WTC11 (cell line): ENCODE results near the gene PNCK. TPM values are rescaled to one million over a fixed set of nuclear protein-coding genes. Genes with fewer than 3 reads are reported as not detected.

ENCODE experiments used
- ATAC-seq: fragments of 200-7000 bp; cut with Tn5 transposase; 2 replicates; pipeline ENCODE4 v1.10.0; 2021; ENCODE audit warnings: mild to moderate bottlenecking, moderate library complexity
- CTCF ChIA-PET: fragments of 300-600 bp; sonication (Branson Sonifier 250); formaldehyde crosslinking; loops from one replicate; lab custom pipeline; 2021; ENCODE audit warnings: antibody characterized with exemption; lab: Charles Lee
- POLR2A ChIA-PET: fragments of 350-600 bp; sonication (Branson Sonifier 250); formaldehyde crosslinking; loops from one replicate; lab custom pipeline; 2021; ENCODE audit warnings: antibody characterized with exemption; lab: Charles Lee
- DNase-seq: peaks from one replicate; pipeline ENCODE4 v3.0.0; 2021; ENCODE audit warnings: low spot score
- H3K27ac Mint-ChIP-seq: 2 replicates; pipeline ENCODE4 v1.8.0; 2021; ENCODE audit warnings: mixed read lengths
- H3K27me3 Mint-ChIP-seq: 2 replicates; pipeline ENCODE4 v1.8.0; 2021; ENCODE audit warnings: low read depth, mild to moderate bottlenecking, moderate library complexity, mixed read lengths
- H3K36me3 Mint-ChIP-seq: 2 replicates; pipeline ENCODE4 v1.8.0; 2021; ENCODE audit warnings: mixed read lengths
- H3K4me1 Mint-ChIP-seq: 2 replicates; pipeline ENCODE4 v1.8.0; 2022; ENCODE audit warnings: mixed read lengths
- H3K4me3 Mint-ChIP-seq: 2 replicates; pipeline ENCODE4 v1.8.0; 2021; ENCODE audit warnings: mild to moderate bottlenecking, moderate library complexity, mixed read lengths
- H3K9me3 Mint-ChIP-seq: 2 replicates; pipeline ENCODE4 v1.8.0; 2021; ENCODE audit warnings: mixed read lengths
- CREB1 ChIP-seq: sonication (generic); formaldehyde crosslinking; IDR thresholded peaks from 2 replicates; pipeline ENCODE4 v1.8.0; 2023; ENCODE audit warnings: mild to moderate bottlenecking, missing genetic modification reagents
- EMX1 ChIP-seq: fragments of 250-450 bp; sonication (Bioruptor Pico); IDR thresholded peaks from 2 replicates; pipeline ENCODE4 v1.8.0; 2021; ENCODE audit warnings: mild to moderate bottlenecking
- GRHL2 ChIP-seq: fragments of 250-450 bp; sonication (Bioruptor Pico); IDR thresholded peaks from 2 replicates; pipeline ENCODE4 v1.8.0; 2022; ENCODE audit warnings: mild to moderate bottlenecking, moderate library complexity; ENCODE audit not compliant: insufficient replicate concordance, severe bottlenecking
- IRF2 ChIP-seq: sonication (generic); formaldehyde crosslinking; IDR thresholded peaks from 2 replicates; pipeline ENCODE4 v1.8.0; 2022; ENCODE audit warnings: low read depth, missing genetic modification reagents, borderline replicate concordance
- NFATC4 ChIP-seq: fragments of 250-450 bp; sonication (Bioruptor Pico); IDR thresholded peaks from 2 replicates; pipeline ENCODE4 v1.9.0; 2021; ENCODE audit warnings: mild to moderate bottlenecking
- NR2C2 ChIP-seq: sonication (generic); formaldehyde crosslinking; IDR thresholded peaks from 2 replicates; pipeline ENCODE4 v1.8.0; 2022; ENCODE audit warnings: mild to moderate bottlenecking, missing genetic modification reagents
- OVOL2 ChIP-seq: fragments of 250-450 bp; sonication (Bioruptor Pico); IDR thresholded peaks from 2 replicates; pipeline ENCODE4 v1.9.0; 2021; ENCODE audit warnings: mild to moderate bottlenecking, borderline replicate concordance
- RELA ChIP-seq: sonication (generic); formaldehyde crosslinking; IDR thresholded peaks from 2 replicates; pipeline ENCODE4 v1.8.1; 2022; ENCODE audit warnings: missing genetic modification reagents, mild to moderate bottlenecking, borderline replicate concordance
- SMAD3 ChIP-seq: sonication (generic); formaldehyde crosslinking; IDR thresholded peaks from 2 replicates; pipeline ENCODE4 v1.8.0; 2022; ENCODE audit warnings: missing genetic modification reagents, mild to moderate bottlenecking, borderline replicate concordance
- SP1 ChIP-seq: sonication (generic); formaldehyde crosslinking; conservative IDR thresholded peaks from 2 replicates; pipeline ENCODE4 v1.8.1; 2022; ENCODE audit warnings: missing genetic modification reagents
- TP53 ChIP-seq: sonication (generic); formaldehyde crosslinking; IDR thresholded peaks from 2 replicates; pipeline ENCODE4 v1.8.1; 2023; ENCODE audit warnings: mild to moderate bottlenecking, missing genetic modification reagents
- ZNF232 ChIP-seq: sonication (generic); formaldehyde crosslinking; IDR thresholded peaks from 2 replicates; pipeline ENCODE4 v1.8.0; 2022; ENCODE audit warnings: mild to moderate bottlenecking, missing genetic modification reagents
- ZNF671 ChIP-seq: fragments of 250-450 bp; sonication (Bioruptor Pico); IDR thresholded peaks from 2 replicates; pipeline ENCODE4 v1.8.0; 2021; ENCODE audit warnings: mild to moderate bottlenecking
- total RNA-seq: library from RNA; stranded (reverse); gene quantifications from 3 replicates; pipeline ENCODE4 v1.2.3, GENCODE V29; 2021
- TF ChIP-seq, protein P1 (sequence below): sonication (generic); formaldehyde crosslinking; IDR thresholded peaks from 2 replicates; pipeline ENCODE4 v1.8.1; 2023; ENCODE audit warnings: mild to moderate bottlenecking, missing genetic modification reagents
- TF ChIP-seq, protein P2 (sequence below): sonication (generic); formaldehyde crosslinking; IDR thresholded peaks from 2 replicates; pipeline ENCODE4 v1.8.1; 2022; ENCODE audit warnings: mild to moderate bottlenecking, missing genetic modification reagents, moderate library complexity, borderline replicate concordance
- TF ChIP-seq, protein P3 (sequence below): sonication (generic); formaldehyde crosslinking; IDR thresholded peaks from 2 replicates; pipeline ENCODE4 v1.8.1; 2023; ENCODE audit warnings: mild to moderate bottlenecking, moderate library complexity, missing genetic modification reagents
- TF ChIP-seq, protein P4 (sequence below): sonication (generic); formaldehyde crosslinking; IDR thresholded peaks from 2 replicates; pipeline ENCODE4 v1.8.0; 2022; ENCODE audit warnings: mild to moderate bottlenecking, missing genetic modification reagents
- TF ChIP-seq, protein P5 (sequence below): sonication (generic); formaldehyde crosslinking; IDR thresholded peaks from 2 replicates; pipeline ENCODE4 v1.8.0; 2023; ENCODE audit warnings: missing genetic modification reagents, mild to moderate bottlenecking, borderline replicate concordance
- TF ChIP-seq, protein P6 (sequence below): sonication (generic); formaldehyde crosslinking; IDR thresholded peaks from 2 replicates; pipeline ENCODE4 v1.8.1; 2022; ENCODE audit warnings: low read depth, mild to moderate bottlenecking, moderate library complexity, missing genetic modification reagents, borderline replicate concordance

The PNCK gene
- total RNA-seq, 1 experiment from 2014 or later, result 8.6 TPM

DNA sequence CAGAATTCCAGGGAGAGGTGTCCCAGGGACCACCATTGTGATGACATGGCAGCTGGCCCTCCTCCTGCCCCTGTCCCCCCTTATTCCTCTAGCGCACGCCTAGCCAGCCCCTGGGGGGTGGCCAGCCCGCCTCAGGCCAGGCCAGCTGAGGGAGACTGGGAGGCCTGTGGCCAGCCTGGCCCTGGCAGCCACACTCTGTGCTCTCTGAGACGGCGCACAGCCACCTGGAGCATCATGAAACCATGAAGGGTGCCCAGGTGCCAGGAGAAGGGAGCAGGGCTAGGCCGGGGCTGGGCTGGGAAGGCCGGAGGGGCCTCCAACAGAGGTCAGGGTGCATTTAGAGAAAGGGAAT is 41.0 kb downstream of the PNCK start:
- H3K27ac Mint-ChIP-seq, result no peak overlapping the region
- H3K36me3 Mint-ChIP-seq, result no peaks in the 10 kb centered on the region
- H3K4me3 Mint-ChIP-seq, result no peak overlapping the region
- no peaks in the 10 kb centered on the region; the same call in 1 of the 2 replicates for H3K27me3 Mint-ChIP-seq
- POLR2A ChIA-PET, result no interaction called here
- no peaks in the 10 kb centered on the region for H3K4me1 Mint-ChIP-seq
- no peak for ATAC-seq
- CTCF ChIA-PET, result interaction anchor here (1.2 kb wide), 1 partner anchor 9 kb away, joined by 4 read pairs; no protein-coding TSS in a partner anchor
- peaks cover 4% of the 10 kb centered on the region; the same call in 1 of the 2 replicates for H3K9me3 Mint-ChIP-seq
- DNase-seq, result no peak
- TF ChIP-seq SP1 (no peak), ZNF671 (CRISPR knock-in tag) (no peak), RELA (CRISPR knock-in tag) (no peak), EMX1 (no peak), CREB1 (no peak), NR2C2 (CRISPR knock-in tag) (no peak), GRHL2 (no peak)
- TF ChIP-seq, protein P1, sequence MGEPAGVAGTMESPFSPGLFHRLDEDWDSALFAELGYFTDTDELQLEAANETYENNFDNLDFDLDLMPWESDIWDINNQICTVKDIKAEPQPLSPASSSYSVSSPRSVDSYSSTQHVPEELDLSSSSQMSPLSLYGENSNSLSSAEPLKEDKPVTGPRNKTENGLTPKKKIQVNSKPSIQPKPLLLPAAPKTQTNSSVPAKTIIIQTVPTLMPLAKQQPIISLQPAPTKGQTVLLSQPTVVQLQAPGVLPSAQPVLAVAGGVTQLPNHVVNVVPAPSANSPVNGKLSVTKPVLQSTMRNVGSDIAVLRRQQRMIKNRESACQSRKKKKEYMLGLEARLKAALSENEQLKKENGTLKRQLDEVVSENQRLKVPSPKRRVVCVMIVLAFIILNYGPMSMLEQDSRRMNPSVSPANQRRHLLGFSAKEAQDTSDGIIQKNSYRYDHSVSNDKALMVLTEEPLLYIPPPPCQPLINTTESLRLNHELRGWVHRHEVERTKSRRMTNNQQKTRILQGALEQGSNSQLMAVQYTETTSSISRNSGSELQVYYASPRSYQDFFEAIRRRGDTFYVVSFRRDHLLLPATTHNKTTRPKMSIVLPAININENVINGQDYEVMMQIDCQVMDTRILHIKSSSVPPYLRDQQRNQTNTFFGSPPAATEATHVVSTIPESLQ (CRISPR knock-in tag), result no peak
- TF ChIP-seq, protein P2, sequence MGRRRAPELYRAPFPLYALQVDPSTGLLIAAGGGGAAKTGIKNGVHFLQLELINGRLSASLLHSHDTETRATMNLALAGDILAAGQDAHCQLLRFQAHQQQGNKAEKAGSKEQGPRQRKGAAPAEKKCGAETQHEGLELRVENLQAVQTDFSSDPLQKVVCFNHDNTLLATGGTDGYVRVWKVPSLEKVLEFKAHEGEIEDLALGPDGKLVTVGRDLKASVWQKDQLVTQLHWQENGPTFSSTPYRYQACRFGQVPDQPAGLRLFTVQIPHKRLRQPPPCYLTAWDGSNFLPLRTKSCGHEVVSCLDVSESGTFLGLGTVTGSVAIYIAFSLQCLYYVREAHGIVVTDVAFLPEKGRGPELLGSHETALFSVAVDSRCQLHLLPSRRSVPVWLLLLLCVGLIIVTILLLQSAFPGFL (CRISPR knock-in tag), result no peak

DNA sequence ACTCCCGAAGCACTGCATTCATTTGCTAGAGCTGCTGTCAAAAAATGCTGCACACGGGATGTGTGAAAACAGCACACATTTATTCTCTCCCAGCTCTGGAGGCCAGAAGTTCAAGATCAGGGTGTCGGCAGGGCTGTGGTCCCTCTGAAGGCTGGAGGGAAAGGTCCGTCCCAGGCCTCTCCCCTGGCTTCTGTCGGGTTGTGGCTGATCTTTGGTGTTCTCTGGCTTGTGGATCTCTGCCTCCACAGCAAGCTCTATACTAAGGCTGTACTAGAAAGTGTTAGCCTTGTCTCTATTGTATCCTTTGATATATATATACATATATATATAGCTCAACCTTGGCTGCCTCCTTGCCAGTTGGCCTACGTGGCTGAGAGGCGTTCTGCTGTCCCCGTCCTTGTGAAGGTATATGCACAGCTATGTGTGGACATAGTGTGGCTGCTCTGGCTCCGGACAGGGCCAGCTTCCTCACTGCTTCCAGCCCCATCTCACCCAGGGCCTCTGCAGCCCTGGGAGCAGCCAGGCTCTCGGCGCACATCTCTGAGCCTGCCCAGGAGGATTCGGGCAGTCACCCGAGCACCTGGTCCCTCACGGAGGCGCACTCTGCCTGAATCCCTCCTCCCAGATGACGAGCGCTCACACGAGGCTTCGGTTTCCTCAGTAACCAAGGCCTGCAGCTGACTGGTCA is 41.6 kb downstream of the PNCK start:
- DNase-seq, result no peak
- ChIA-PET POLR2A (no interaction called here), CTCF (interaction anchor here (1.2 to 3.3 kb wide), 2 partner anchors 9 to 12 kb away, joined by 4 to 20 read pairs; no protein-coding TSS in a partner anchor)
- ATAC-seq, result no peak
- Mint-ChIP-seq H3K4me3 (no peak overlapping the region), H3K4me1 (no peaks in the 10 kb centered on the region), H3K9me3 (peaks cover 4% of the 10 kb centered on the region; the same call in 1 of the 2 replicates), H3K27me3 (no peaks in the 10 kb centered on the region; the same call in 1 of the 2 replicates), H3K27ac (no peak overlapping the region), H3K36me3 (no peaks in the 10 kb centered on the region)
- TF ChIP-seq, protein P3, sequence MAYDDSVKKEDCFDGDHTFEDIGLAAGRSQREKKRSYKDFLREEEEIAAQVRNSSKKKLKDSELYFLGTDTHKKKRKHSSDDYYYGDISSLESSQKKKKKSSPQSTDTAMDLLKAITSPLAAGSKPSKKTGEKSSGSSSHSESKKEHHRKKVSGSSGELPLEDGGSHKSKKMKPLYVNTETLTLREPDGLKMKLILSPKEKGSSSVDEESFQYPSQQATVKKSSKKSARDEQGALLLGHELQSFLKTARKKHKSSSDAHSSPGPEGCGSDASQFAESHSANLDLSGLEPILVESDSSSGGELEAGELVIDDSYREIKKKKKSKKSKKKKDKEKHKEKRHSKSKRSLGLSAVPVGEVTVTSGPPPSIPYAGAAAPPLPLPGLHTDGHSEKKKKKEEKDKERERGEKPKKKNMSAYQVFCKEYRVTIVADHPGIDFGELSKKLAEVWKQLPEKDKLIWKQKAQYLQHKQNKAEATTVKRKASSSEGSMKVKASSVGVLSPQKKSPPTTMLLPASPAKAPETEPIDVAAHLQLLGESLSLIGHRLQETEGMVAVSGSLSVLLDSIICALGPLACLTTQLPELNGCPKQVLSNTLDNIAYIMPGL, result no peak
- TF ChIP-seq NFATC4 (CRISPR knock-in tag) (no peak), ZNF232 (CRISPR knock-in tag) (no peak), SP1 (no peak), TP53 (CRISPR knock-in tag) (no peak), GRHL2 (no peak), OVOL2 (no peak), IRF2 (CRISPR knock-in tag) (no peak), SMAD3 (no peak)
- TF ChIP-seq, protein P4, sequence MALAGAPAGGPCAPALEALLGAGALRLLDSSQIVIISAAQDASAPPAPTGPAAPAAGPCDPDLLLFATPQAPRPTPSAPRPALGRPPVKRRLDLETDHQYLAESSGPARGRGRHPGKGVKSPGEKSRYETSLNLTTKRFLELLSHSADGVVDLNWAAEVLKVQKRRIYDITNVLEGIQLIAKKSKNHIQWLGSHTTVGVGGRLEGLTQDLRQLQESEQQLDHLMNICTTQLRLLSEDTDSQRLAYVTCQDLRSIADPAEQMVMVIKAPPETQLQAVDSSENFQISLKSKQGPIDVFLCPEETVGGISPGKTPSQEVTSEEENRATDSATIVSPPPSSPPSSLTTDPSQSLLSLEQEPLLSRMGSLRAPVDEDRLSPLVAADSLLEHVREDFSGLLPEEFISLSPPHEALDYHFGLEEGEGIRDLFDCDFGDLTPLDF (CRISPR knock-in tag), result no peak
- TF ChIP-seq, protein P5, sequence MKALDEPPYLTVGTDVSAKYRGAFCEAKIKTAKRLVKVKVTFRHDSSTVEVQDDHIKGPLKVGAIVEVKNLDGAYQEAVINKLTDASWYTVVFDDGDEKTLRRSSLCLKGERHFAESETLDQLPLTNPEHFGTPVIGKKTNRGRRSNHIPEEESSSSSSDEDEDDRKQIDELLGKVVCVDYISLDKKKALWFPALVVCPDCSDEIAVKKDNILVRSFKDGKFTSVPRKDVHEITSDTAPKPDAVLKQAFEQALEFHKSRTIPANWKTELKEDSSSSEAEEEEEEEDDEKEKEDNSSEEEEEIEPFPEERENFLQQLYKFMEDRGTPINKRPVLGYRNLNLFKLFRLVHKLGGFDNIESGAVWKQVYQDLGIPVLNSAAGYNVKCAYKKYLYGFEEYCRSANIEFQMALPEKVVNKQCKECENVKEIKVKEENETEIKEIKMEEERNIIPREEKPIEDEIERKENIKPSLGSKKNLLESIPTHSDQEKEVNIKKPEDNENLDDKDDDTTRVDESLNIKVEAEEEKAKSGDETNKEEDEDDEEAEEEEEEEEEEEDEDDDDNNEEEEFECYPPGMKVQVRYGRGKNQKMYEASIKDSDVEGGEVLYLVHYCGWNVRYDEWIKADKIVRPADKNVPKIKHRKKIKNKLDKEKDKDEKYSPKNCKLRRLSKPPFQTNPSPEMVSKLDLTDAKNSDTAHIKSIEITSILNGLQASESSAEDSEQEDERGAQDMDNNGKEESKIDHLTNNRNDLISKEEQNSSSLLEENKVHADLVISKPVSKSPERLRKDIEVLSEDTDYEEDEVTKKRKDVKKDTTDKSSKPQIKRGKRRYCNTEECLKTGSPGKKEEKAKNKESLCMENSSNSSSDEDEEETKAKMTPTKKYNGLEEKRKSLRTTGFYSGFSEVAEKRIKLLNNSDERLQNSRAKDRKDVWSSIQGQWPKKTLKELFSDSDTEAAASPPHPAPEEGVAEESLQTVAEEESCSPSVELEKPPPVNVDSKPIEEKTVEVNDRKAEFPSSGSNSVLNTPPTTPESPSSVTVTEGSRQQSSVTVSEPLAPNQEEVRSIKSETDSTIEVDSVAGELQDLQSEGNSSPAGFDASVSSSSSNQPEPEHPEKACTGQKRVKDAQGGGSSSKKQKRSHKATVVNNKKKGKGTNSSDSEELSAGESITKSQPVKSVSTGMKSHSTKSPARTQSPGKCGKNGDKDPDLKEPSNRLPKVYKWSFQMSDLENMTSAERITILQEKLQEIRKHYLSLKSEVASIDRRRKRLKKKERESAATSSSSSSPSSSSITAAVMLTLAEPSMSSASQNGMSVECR (CRISPR knock-in tag), result no peak
- TF ChIP-seq, protein P1 (CRISPR knock-in tag), result no peak
- TF ChIP-seq, protein P6, sequence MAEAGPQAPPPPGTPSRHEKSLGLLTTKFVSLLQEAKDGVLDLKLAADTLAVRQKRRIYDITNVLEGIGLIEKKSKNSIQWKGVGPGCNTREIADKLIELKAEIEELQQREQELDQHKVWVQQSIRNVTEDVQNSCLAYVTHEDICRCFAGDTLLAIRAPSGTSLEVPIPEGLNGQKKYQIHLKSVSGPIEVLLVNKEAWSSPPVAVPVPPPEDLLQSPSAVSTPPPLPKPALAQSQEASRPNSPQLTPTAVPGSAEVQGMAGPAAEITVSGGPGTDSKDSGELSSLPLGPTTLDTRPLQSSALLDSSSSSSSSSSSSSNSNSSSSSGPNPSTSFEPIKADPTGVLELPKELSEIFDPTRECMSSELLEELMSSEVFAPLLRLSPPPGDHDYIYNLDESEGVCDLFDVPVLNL (CRISPR knock-in tag), result no peak
